Inflammatory macrophage treated with lipopolysaccharide for 1 hour (primary cell): ENCODE results near the gene MED15.
"Not testable (repeated sequence)": the region's sequence is repeated elsewhere in the genome, so short reads cannot be mapped to it uniquely, and the experiment has no call there.

ENCODE experiments used
- DNase-seq, 2 donors: peaks; one replicate each; pipeline ENCODE4 v3.0.0-alpha.2; 2020 to 2022

The MED15 gene

GRCh38 chr22:20483771-20484170 is 23.6 kb upstream of the MED15 start:
- DNase-seq: no peak

DNA sequence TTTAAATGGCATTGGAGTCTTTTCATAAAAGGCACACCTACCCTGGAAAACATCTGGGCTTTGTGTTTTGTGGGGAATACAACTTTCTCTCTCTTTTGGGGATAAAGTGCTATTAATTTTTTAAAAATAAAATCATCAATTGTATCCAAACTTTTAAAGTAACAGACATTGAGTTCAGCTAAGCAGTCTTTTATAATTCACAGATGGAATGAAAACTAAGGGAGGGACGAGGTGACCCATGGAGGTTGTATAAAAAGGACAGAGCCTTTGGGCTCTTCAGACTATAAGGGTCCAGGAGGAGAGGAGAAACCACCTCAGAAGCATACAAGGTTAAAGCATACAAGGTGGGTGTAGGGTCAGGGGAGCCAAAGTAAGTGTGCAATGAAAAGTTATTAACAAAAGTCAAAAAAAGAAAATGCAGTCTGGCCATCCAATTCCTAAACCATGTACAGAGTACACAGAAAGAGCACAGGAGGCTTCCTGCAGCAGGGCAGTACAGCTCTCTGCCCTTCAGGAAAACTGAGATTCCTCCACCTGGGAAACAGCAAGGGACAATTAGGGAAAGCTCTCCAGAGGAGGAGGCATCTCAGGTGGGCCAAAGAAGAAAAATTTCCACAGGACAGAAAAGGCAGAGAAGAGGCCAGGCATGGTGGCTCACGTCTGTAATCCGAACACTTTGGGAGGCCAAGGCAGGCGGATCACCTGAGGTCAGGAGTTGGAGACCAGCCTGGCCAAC is 22.3 kb upstream of the MED15 start:
- DNase-seq: no peak

DNA sequence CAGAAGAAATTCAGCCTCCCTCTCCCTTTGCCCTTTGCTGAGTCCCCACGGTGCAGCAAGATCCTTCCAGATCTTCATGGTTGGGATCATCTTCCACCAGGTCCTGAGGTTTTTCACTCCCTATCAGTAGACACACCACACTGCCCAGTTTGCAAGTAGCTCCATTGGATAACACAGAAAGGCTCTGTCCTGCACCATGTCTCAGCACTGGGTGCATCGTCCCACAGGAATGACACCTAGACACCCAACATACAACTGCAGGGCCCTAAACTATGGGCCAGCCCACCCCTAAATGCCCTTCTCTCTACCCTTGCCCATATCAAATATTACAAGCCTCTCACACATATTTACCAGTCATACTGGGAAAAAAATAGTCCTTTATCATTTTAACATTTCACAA is 21.2 kb upstream of the MED15 start:
- DNase-seq: no peak

GRCh38 chr22:20487715-20488114 is 19.7 kb upstream of the MED15 start:
- no peak for DNase-seq

GRCh38 chr22:20488946-20489345 is 18.5 kb upstream of the MED15 start:
- no peak for DNase-seq

- no peak for DNase-seq
Measured at GRCh38 chr22:20490183-20490940, 17.0 kb upstream of the MED15 start.

GRCh38 chr22:20490941-20491307 is 16.5 kb upstream of the MED15 start:
- no peak for DNase-seq

- DNase-seq: no peak
Measured at GRCh38 chr22:20491346-20491745, 16.1 kb upstream of the MED15 start.

DNA sequence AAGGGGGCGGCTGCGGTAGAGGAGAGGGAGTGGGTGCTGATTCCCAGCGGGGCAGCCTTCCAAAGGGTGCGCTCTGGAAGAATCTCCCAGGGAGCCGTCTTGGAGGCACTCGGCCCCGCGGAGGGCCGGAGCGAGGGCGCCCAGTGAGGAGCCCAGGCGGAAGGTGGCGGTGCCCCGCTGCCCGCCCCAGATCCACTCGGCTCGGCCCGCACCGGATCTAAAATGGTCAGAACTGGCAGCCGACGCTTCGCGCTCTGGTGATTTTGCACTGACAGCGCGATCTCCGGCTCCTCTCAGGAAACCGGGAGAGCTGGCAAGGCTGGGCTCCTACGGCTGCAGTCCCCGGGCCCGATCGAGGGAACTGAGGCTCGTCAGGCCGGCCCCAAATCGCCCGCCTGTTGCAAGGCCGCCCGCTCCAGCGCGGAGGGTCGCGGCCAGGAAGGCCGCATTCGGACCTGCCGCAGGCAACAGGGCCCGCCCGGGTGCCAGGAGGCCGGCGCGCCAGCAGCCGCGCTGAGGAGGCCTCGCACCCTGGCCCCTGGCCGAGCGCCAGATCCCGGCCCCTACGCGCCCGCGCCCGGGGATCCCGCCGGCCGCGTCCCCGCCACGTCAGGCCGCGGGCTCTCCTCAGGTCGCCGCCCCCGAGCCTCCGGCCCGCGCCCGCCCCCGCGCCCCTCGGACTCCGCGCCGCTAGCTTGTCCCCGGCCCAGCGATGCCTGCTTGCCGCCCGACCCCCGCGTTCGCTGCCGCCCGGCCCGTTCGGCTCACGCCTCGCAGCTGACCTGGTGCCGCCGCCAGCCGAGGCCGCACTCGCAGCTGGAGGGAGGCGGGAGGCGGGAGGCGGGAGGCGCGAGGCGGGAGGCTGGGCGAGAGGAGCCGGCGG is 12.2 kb upstream of the MED15 start, which contains the start of gene KLHL22:
TSS of gene KLHL22 (minus strand) at position 818 of the 883 bp plus-strand sequence. CDS start 6,584 bp downstream, outside the sequence.
- DNase-seq: peak; percentile 14 to 22

DNA sequence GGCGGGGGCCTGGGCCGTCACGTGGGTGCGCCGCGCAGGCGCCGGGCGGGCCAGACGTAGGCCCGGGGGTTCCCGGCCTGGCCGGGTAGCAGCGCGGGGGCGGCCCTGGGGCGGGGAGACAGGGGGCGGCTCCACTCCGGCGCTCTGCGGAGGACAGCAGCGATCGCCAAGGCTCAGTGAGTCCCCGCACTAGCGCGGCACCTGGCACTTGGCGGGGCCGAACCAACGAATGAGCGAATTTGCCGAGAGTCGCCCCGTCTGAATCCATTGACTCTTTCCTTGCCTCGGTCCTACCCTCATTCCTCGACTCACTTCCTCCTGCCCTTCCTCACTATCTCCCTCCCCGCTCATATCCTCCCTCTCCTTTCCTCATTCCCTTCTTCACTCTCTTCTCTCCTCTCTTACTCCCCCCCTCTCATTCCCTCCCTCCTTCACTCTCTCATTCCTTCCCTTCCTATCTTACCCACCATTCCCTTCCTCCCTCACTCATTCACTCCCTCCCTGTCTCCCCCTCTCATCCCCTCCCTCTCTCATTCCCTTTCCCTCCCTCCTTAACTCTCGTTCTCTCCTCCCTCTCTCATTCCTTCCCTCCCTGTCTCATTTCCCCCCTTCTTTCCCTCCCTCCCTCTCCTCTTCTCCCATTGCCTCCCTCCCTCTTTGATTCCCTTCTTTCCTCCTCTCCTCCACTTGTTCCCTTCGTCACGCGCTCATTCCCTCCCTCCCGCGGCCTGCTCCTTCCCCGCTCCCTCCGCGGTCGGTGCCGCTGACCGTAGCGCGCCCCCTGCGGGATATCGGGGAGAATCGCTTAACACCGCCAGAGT is 11.3 kb upstream of the MED15 start:
- peak; percentile 92 to 94 for DNase-seq

DNA sequence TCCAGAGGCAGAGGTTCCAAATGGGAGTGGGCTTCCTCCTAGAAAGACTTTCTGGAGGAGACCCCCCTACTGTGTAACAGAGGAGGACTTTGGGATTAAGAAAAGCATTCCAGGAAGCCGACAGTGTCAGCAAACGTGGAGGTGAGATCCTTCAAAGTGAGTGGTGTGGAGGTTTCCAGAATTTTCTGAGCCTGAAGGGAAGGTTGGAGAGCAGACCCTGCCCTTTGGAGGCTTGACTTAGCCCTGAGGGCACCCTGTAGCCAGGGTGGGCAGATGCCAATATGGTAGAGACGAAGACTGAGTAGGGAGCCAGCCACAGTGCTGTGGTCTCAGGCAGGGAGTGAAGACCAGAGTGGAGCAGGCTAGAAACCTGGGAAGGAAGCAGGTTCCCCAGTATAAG is 10.0 kb upstream of the MED15 start:
- no peak for DNase-seq

DNA sequence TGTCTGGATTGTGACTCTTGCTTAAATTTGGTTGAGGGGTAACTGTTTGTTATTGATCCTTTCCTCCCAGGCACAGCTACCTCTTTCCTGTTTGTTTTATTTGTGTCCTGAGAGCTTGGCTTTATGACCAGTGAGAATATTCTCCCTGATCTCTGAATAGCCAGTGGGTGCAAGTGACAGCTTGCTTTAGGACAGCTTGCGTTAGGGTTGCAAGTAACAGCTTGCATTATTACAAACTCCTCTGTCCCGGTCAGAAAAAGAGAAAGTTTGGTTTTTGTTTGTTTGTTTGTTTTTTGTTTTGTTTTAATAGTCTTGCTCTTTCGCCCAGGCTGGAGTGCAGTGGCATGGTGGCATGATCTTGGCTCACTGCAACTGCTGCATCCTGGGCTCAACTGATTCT is 8.5 kb upstream of the MED15 start:
- DNase-seq: no peak

DNA sequence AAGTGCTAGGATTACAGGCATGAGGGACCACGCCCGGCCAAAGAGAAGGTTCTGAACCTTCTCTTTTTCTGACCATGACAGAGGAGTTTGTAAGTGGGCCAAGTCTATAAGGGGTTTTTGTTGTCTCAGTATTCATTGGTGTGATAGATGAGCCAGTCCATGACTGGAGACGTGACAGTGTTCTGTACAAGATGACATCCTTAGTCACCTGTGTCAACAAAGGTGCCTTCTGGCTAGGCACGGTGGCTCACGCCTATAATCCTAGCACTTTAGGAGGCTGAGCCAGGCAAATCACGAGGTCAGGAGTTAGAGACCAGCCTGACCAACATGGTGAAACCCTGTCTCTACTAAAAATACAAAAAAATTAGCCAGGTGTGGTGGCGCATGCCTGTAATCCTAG is 7.6 kb upstream of the MED15 start:
- no peak for DNase-seq

DNA sequence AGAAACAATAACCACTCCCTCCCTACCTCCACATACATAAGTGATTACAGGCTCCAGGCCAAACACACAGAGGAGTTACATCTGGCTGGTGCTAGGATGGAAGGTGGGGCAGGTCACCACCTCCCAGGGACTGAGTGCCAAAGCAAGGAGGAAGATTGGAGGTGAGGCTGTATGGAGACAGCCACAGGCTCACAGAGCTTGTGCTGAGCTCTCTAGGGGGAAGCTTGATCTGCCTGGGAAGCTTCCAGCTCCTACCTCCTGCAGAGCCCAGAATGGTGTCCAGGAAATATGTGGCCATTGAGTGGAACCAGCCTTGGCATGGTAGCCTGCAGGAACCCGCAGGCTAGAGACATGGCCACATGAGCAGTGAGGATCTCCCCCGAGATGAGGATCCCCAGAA is 3.6 kb upstream of the MED15 start:
- no peak for DNase-seq

DNA sequence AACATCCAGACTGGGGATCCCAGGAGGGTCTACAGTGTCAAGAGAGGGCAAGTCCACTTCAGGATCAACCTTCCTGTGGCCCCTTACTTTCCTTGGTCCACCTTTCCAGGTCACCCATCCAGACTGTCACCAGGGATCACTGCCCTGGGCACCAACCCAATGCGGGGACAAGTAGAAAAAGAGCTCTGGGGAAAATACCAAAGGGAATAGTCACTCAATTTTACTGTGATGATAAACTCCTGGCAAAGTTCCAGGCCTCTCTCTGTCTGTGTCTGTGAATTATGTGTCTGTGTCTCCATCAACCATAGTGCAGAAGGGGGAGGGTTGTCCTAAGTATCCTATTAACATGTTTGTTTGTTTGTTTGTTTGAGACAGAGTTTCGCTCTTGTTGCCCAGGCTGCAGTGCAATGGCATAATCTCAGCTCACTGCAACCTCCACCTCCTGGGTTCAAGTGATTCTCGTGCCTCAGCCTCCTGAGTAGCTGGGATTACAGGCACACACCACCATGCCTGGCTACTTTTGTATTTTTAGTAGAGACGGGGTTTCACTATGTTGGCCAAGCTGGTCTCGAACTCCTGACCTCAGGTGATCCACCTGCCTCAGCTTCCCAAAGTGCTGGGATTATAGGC is 3.0 kb upstream of the MED15 start:
- not testable (repeated sequence) for DNase-seq

- no peak for DNase-seq
Measured at GRCh38 chr22:20506543-20507252, 712 bp upstream of the MED15 start.

DNA sequence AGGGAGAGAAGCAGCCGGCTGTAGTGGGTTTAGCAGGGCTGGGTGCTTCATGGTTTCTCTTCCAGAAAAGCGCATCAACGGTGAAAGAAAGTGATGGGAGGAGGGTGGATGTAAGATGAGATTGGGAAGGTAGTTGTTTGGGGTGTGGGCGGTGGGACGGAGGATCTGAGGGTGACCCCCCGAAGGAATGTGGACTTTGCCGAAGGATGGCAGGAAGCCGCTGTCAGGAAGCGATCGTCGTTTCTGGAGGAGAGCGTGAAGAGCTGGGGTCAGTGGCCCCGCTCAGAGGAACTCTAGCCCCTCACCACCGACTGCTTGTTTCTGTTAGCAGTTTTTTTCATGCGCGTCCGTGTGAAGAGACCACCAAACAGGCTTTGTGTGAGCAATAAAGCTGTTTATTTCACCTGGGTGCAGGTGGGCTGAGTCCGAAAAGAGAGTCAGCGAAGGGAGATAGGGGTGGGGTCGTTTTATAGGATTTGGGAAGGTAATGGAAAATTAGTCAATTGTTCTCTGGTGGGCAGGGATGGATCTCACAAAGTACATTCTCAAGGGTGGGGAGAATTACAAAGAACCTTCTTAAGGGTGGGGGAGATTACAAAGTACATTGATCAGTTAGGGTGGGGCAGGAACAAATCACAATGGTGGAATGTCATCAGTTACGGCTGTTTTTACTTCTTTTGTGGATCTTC is 801 bp downstream of the MED15 start:
- DNase-seq: not testable (repeated sequence)

DNA sequence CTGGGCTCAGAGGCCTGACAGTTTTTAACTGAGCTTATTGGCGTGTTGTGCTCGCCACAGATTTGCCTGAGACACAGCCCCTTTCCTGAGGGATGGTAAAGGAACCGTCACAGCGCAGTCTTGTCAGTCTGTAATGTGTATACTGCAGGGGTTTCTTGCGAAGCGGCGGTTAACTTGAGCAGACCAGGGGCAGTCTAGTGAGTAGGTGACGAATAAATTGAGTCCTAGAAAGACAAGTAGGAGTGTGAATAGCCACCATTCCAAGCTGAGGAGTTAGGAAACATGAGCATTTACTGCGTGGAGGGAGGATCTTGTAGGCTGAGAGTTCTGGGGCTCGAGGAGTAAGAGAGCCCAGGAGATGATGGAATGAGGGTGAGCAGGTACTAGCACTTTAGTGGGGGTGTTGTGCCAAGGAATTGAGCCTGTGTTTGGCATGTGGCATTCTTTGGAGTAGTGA is 1.4 kb downstream of the MED15 start:
- DNase-seq: no peak

- DNase-seq: peak; percentile 93 to 94
Measured at GRCh38 chr22:20509344-20510047, 2.1 kb downstream of the MED15 start.
